Pancreas (tissue), 10 donors: ENCODE results near the gene PRR15. TPM values are rescaled to one million over a fixed set of nuclear protein-coding genes. Genes with fewer than 3 reads are reported as not detected.

Experiments
- ATAC-seq, 4 donors: fragments of 200-7000 bp; cut with Tn5 transposase; one replicate each; pipeline versions ENCODE4 v1.8.0 to v1.9.1; 2020; ENCODE audit warnings: mild to moderate bottlenecking in 4 of 4, moderate library complexity in 4 of 4
- DNase-seq, 6 donors: peaks; one replicate each; pipeline ENCODE4 v3.0.0-alpha.2; 2020
- FAIRE-seq: peaks from 2 replicates; lab custom pipeline; 2012; peaks lifted over from hg19 to GRCh38; lab: Jason Lieb, UNC
- H3K27ac ChIP-seq, 4 donors: fragments of 200-600 bp; sonication (generic); 1 replicate in 3 of 4; 2 replicates in 1 of 4; pipeline versions ENCODE4 v1.5.0 to v1.8.0; 2020
- H3K27me3 ChIP-seq, 4 donors: fragments of 200-600 bp; one replicate each; pipeline ENCODE4 v1.8.0; 2021
- H3K36me3 ChIP-seq, 3 donors: fragments of 200-600 bp; sonication (generic) in 1 of 3; one replicate each; pipeline versions ENCODE4 v1.5.0 to v1.8.0; 2020 to 2021
- H3K4me1 ChIP-seq, 3 donors: fragments of 200-600 bp; one replicate each; pipeline ENCODE4 v1.8.0; 2021
- H3K4me3 ChIP-seq, 4 donors: fragments of 200-600 bp; sonication (generic) in 2 of 4; one replicate each; pipeline versions ENCODE4 v1.5.0 to v1.8.0; 2020 to 2021
- H3K9me3 ChIP-seq, 4 donors: fragments of 200-600 bp; one replicate each; pipeline ENCODE4 v1.8.0; 2021
- WGBS, 2 donors: extraction: QIAGEN DNeasy Blood & Tissue Kit; methylation state at CpG; one replicate each; pipeline ENCODE4 v1.1.7; 2013; 5-methylcytosine and 5-hydroxymethylcytosine counted together
- intact Hi-C, 3 donors: fragments of 100-400 bp; cut with DNase I; formaldehyde crosslinking; loops; one replicate each; pipeline versions ENCODE4 v1.11.1 to v1.14.2; 2022
- polyA plus RNA-seq, 2 donors: library from polyadenylated mRNA; stranded (reverse); fragments of 200-250 nt; gene quantifications; one replicate each; pipeline ENCODE4 v1.2.3, GENCODE V29; 2013
- total RNA-seq, 6 donors: library from RNA; stranded (reverse); fragmentation: NEBNext Ultra II Directional in 4 of 6; extraction: Animal tissue kit (Norgen Biotek cat#: 25700) in 4 of 6; gene quantifications; one replicate each; pipeline versions ENCODE4 v1.2.1 to v1.2.4, GENCODE V29; 2021 to 2023
- TF ChIP-seq, protein P1 (sequence below), 4 donors: fragments of 200-600 bp; sonication (generic) in 3 of 4; IDR thresholded peaks; one replicate each; pipeline versions ENCODE4 v1.5.0 to v1.8.0; 2021; ENCODE audit warnings: antibody characterized with exemption in 4 of 4
- donor health status: healthy with polysubstance abuse.
- donor health status: DM: no; HTN: no; CAD: no; lungs with moderate emphysema.
- donor health status: DM: no; HTN: no; CAD: no.
- donor health status: control.
- donor health status: control.
- donor health status: Bipolar disorder and iron deficiency.
- donor health status: DM: yes; HTN: yes; CAD: no.
- donor health status: DM: no; HTN: no; CAD: no.
- donor health status: DM: no; HTN: no; CAD: no.
- donor health status: DM: yes; HTN: yes; CAD: no.

PRR15 gene
- total and polyA plus RNA-seq, 8 donors = 1.1 to 4.6 (median 1.7) TPM

DNA sequence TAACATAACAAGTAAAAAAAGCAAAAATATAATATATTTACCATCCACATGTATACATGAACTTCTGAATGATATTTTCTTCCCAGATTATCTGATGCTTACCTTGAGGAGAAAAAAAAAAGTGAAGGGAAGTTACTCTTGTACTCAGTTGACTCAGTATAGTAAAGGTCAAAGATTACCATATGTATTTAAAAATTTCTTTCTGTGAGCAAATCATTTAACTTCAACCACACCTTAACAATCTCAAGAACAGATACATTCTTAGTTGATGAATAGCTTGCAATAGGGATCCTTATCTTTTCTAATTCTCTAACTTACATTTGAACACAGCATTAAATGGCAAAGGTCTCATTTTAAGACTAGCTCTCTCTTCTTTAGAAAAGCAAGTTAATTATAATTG lies 29.8 kb downstream of the PRR15 start:
- DNase-seq = no peak
- H3K27ac ChIP-seq = no peak overlapping the region
- H3K36me3 ChIP-seq = no peaks in the 10 kb centered on the region
- no peaks in the 10 kb centered on the region for H3K4me1 ChIP-seq
- intact Hi-C loops = no loop called here
- FAIRE-seq = peak; percentile 80
- no peaks in the 10 kb centered on the region for H3K9me3 ChIP-seq
- ATAC-seq = no peak
- no peak overlapping the region for H3K4me3 ChIP-seq
- TF ChIP-seq, protein P1, sequence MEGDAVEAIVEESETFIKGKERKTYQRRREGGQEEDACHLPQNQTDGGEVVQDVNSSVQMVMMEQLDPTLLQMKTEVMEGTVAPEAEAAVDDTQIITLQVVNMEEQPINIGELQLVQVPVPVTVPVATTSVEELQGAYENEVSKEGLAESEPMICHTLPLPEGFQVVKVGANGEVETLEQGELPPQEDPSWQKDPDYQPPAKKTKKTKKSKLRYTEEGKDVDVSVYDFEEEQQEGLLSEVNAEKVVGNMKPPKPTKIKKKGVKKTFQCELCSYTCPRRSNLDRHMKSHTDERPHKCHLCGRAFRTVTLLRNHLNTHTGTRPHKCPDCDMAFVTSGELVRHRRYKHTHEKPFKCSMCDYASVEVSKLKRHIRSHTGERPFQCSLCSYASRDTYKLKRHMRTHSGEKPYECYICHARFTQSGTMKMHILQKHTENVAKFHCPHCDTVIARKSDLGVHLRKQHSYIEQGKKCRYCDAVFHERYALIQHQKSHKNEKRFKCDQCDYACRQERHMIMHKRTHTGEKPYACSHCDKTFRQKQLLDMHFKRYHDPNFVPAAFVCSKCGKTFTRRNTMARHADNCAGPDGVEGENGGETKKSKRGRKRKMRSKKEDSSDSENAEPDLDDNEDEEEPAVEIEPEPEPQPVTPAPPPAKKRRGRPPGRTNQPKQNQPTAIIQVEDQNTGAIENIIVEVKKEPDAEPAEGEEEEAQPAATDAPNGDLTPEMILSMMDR (IDR thresholded peaks at IDR 0.05) = no peak
- no peaks in the 10 kb centered on the region for H3K27me3 ChIP-seq

DNA sequence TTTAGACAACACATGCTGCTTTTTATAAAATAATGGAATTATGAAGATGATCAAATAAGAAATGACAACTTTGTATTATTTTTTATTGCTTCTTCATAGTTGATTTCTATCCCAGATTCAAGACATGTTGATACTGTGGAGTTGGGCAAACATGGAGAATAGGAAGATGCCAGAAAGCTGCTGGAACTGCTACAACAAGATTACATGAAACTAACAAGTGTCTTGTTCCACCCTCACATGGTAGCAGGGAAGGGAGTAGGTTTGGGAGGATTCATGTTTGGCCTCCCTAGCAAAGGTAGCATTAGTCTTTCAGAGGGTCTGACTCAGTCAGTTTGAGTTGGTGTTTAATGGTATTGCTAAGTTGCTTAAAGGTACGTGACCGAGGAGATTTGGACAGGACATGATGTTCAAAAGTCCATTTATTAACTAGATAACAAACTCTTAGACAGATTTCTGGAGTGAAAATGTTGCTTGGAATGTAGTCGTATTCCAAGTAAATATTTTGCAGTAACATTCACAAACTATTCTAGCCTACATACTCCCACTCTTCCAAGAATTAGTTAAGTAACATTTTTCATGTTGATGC lies 33.1 kb downstream of the PRR15 start:
- TF ChIP-seq, protein P1 (IDR thresholded peaks at IDR 0.05) = no peak
- Histone ChIP-seq H3K4me1 (no peaks in the 10 kb centered on the region), H3K27ac (no peak overlapping the region), H3K27me3 (no peaks in the 10 kb centered on the region), H3K36me3 (no peaks in the 10 kb centered on the region), H3K4me3 (no peak overlapping the region), H3K9me3 (no peaks in the 10 kb centered on the region)
- WGBS, 2 donors = 67 to 70% methylated on average over 3 of the region's 3 CpGs
- FAIRE-seq (no peak), DNase-seq (no peak), ATAC-seq (peak in 1 of 4 donors; percentile 28)
- intact Hi-C loops = no loop called here

DNA sequence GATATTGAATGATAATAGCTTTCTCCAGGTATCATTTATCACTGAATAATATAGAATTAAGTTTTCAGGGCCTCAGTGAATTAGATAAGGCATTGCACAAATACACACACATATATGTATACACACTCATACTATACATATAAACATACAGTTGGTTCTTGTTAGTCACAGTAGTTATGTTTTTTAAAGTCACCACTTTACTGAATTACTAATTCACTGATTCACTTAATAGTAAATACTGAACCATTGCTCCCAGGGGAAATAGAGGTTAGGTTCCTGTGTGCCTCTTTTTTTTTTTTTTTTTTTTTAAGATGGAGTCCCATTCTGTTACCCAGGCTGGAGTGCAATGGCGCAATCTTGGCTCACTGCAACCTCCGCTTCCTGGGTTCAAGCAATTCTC lies 33.6 kb downstream of the PRR15 start:
- H3K27me3 ChIP-seq = no peaks in the 10 kb centered on the region
- DNase-seq = no peak
- no peak for ATAC-seq
- H3K36me3 ChIP-seq = no peaks in the 10 kb centered on the region
- H3K4me3 ChIP-seq = no peak overlapping the region
- H3K9me3 ChIP-seq = no peaks in the 10 kb centered on the region
- no peak for FAIRE-seq
- no peak overlapping the region for H3K27ac ChIP-seq
- H3K4me1 ChIP-seq = no peaks in the 10 kb centered on the region
- intact Hi-C loops = no loop called here
- TF ChIP-seq, protein P1 (IDR thresholded peaks at IDR 0.05) = no peak
- 98 to 100% methylated on average over 2 of the region's 2 CpGs for WGBS, 2 donors

- TF ChIP-seq, protein P1 (IDR thresholded peaks at IDR 0.05) = no peak
- Histone ChIP-seq H3K4me3 (no peak overlapping the region), H3K27ac (no peak overlapping the region), H3K9me3 (no peaks in the 10 kb centered on the region), H3K27me3 (no peaks in the 10 kb centered on the region), H3K4me1 (no peaks in the 10 kb centered on the region), H3K36me3 (no peaks in the 10 kb centered on the region)
- intact Hi-C loops = no loop called here
- 67 to 78% methylated on average over 3 of the region's 3 CpGs for WGBS, 2 donors
- DNase-seq (no peak), ATAC-seq (no peak), FAIRE-seq (no peak)
These were observed 34.5 kb downstream of the PRR15 start for GRCh38 chr7:29598137-29598536.

GRCh38 chr7:29598613-29599012 lies 35.0 kb downstream of the PRR15 start:
- peak; percentile 60 to 81 (median 69) for ATAC-seq
- H3K36me3 ChIP-seq = no peaks in the 10 kb centered on the region
- WGBS, 2 donors = 27 to 31% methylated on average over 8 of the region's 8 CpGs
- intact Hi-C loops = no loop called here
- H3K27ac ChIP-seq = no peak overlapping the region
- TF ChIP-seq, protein P1 (IDR thresholded peaks at IDR 0.05) = no peak
- peak; percentile 9 for FAIRE-seq
- H3K4me3 ChIP-seq = no peak overlapping the region
- peak in 4 of 6 donors; percentile 34 to 40 (median 39) for DNase-seq
- no peaks in the 10 kb centered on the region for H3K4me1 ChIP-seq
- no peaks in the 10 kb centered on the region for H3K9me3 ChIP-seq
- no peaks in the 10 kb centered on the region for H3K27me3 ChIP-seq
